Central memory CD8-positive, alpha-beta T cell (primary cell): ENCODE data around the gene FGF14.
"Not testable (repeated sequence)": the region's sequence is repeated elsewhere in the genome, so short reads cannot be mapped to it uniquely, and the experiment has no call there.

Experiments
- ATAC-seq: fragments of 150-1000 bp; cut with Tn5 transposase; replicated peaks from 2 replicates; pipeline ENCODE4 v1.10.0; 2022; ENCODE audit warnings: mild to moderate bottlenecking, moderate FRiP score, moderate number of reproducible peaks; ENCODE audit not compliant: poor library complexity, severe bottlenecking; ENCODE audit errors: extremely low read depth
- DNase-seq, 2 donors: peaks; one replicate each; pipeline ENCODE4 v3.0.0; 2021; ENCODE audit warnings: low spot score in 2 of 2
- H3K27ac Mint-ChIP-seq: one replicate; pipeline ENCODE4 v1.8.0; 2022; ENCODE audit warnings: low read depth, mild to moderate bottlenecking, moderate library complexity, mixed read lengths
- H3K27me3 Mint-ChIP-seq: one replicate; pipeline ENCODE4 v1.8.0; 2022; ENCODE audit warnings: mixed read lengths
- H3K36me3 Mint-ChIP-seq: one replicate; pipeline ENCODE4 v1.8.0; 2022; ENCODE audit warnings: mild to moderate bottlenecking, moderate library complexity, mixed read lengths; ENCODE audit not compliant: insufficient read depth
- H3K4me1 Mint-ChIP-seq: one replicate; pipeline ENCODE4 v1.8.0; 2022; ENCODE audit warnings: mixed read lengths
- H3K4me3 Mint-ChIP-seq: one replicate; pipeline ENCODE4 v1.8.0; 2022; ENCODE audit warnings: mild to moderate bottlenecking, moderate library complexity, mixed read lengths
- H3K9me3 Mint-ChIP-seq: one replicate; pipeline ENCODE4 v1.8.0; 2022; ENCODE audit warnings: mixed read lengths

The FGF14 gene

GRCh38 chr13:102020611-102021216, 381.1 kb downstream of the FGF14 start:
- H3K27me3 Mint-ChIP-seq = no peaks in the 10 kb centered on the region
- no peak overlapping the region for H3K27ac Mint-ChIP-seq
- no peaks in the 10 kb centered on the region for H3K36me3 Mint-ChIP-seq
- no peak overlapping the region for H3K4me3 Mint-ChIP-seq
- H3K4me1 Mint-ChIP-seq = no peaks in the 10 kb centered on the region
- DNase-seq = no peak
- no peak for ATAC-seq
- peaks cover 22% of the 10 kb centered on the region for H3K9me3 Mint-ChIP-seq

- H3K9me3 Mint-ChIP-seq = peaks cover 22% of the 10 kb centered on the region
- no peak overlapping the region for H3K4me3 Mint-ChIP-seq
- H3K4me1 Mint-ChIP-seq = no peaks in the 10 kb centered on the region
- H3K27ac Mint-ChIP-seq = no peak overlapping the region
- no peak for ATAC-seq
- H3K36me3 Mint-ChIP-seq = no peaks in the 10 kb centered on the region
- H3K27me3 Mint-ChIP-seq = no peaks in the 10 kb centered on the region
- no peak for DNase-seq
Measured at GRCh38 chr13:102018716-102019115, 383.1 kb downstream of the FGF14 start.

DNA sequence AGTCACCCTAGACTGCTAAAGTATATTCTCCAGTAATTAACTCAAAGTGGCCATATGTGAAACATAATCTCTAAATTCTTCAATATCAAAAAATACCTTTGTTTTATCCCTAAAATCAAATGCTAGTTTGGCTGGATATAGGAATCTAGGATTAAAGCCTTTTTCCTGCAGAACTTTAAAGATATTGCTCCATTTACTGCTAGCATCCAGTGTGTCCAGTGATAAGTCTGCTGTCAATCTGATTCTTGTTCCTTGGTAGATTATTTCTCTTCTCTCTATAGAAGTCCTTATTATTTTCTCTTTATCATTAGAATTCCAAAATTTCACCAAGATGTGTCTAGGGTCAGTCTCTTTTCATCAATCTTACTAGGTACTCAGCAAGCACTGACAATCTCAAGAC, 384.6 kb downstream of the FGF14 start:
- Mint-ChIP-seq H3K27ac (no peak overlapping the region), H3K27me3 (no peaks in the 10 kb centered on the region), H3K4me1 (no peaks in the 10 kb centered on the region), H3K4me3 (no peak overlapping the region), H3K36me3 (no peaks in the 10 kb centered on the region), H3K9me3 (peaks cover 27% of the 10 kb centered on the region)
- no peak for DNase-seq
- ATAC-seq = no peak

DNA sequence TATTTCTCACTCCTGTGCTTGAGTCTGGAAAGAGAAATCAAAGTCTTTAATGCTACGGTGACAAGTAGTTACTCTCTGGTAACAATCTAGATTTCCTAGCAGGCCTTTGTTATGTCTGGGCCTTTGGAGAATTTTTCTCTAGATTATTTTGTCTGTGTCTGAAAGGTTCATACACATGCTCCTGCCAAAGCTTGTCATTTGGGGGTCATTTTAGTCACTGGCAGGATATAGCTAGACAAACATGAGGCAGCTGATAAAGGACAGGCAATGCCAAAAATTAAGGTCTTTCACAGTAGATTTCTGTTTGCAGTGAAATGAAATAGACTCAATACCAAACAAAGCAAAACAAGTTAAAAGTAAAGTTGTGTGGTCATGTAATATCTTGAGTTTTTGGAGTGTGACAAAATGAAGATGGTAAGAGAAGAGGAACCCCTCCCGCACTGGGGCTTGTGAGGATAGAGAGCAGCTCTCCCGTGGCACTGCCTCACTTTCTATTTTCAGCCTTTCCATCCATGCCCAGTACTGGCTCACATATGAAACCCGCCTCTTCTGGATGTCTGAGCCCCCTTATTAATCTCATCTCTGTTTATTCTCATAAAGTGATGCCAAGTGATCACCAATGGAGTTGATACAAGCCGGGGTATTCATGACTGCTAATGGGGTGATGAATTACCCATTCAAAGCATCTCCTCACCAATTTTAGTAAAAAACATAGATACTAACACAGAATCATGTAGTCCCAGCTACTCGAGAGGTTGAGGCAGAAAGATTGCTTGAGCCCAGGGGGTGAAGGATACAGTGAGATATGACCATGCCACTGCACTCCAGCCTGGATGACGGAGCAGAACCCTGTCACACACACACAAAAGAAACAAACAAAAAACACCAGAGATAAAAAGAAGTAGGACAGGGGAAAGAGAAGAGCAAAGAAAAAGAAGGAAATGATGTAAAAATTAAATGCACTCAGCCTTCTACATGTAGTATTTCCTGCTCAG, 389.3 kb downstream of the FGF14 start:
- Mint-ChIP-seq H3K4me1 (no peaks in the 10 kb centered on the region), H3K27me3 (no peaks in the 10 kb centered on the region), H3K36me3 (no peaks in the 10 kb centered on the region), H3K9me3 (peaks cover 6% of the 10 kb centered on the region), H3K27ac (no peak overlapping the region), H3K4me3 (no peak overlapping the region)
- ATAC-seq = no peak
- DNase-seq = no peak

- H3K36me3 Mint-ChIP-seq, H3K27ac Mint-ChIP-seq, H3K4me1 Mint-ChIP-seq, H3K4me3 Mint-ChIP-seq, DNase-seq, H3K27me3 Mint-ChIP-seq, ATAC-seq: not testable (repeated sequence)
- peaks cover 10% of the 10 kb centered on the region for H3K9me3 Mint-ChIP-seq
Measured at GRCh38 chr13:102011455-102011854, 390.4 kb downstream of the FGF14 start.

- no peaks in the 10 kb centered on the region for H3K4me1 Mint-ChIP-seq
- no peak overlapping the region for H3K27ac Mint-ChIP-seq
- H3K36me3 Mint-ChIP-seq = no peaks in the 10 kb centered on the region
- DNase-seq = no peak
- no peaks in the 10 kb centered on the region for H3K27me3 Mint-ChIP-seq
- ATAC-seq = no peak
- no peak overlapping the region for H3K4me3 Mint-ChIP-seq
- peaks cover 10% of the 10 kb centered on the region for H3K9me3 Mint-ChIP-seq
Measured at GRCh38 chr13:102003848-102004570, 397.8 kb downstream of the FGF14 start.

GRCh38 chr13:102002287-102002686, 399.6 kb downstream of the FGF14 start:
- Mint-ChIP-seq H3K27ac (no peak overlapping the region), H3K4me1 (no peaks in the 10 kb centered on the region), H3K9me3 (peaks cover 9% of the 10 kb centered on the region), H3K4me3 (no peak overlapping the region), H3K36me3 (no peaks in the 10 kb centered on the region), H3K27me3 (no peaks in the 10 kb centered on the region)
- ATAC-seq (no peak), DNase-seq (no peak)

DNA sequence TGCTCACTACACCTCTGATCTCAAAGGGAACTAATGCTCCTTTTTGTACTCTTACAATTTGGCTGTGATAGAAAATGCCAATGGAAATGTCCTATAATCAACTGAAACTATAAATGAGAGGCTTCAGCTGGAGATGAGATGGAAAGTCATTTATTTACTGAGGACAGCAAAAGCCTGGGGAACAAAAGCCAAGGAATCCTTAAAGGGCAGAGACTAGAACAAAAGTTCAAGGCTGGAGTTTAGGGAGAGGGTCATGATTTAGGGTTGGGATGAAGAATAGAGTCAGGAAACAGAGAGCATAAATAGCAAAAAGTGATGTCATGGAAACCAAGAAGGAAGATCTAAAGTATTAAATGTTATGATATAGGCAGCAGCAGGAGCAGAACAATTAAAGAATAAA, 401.1 kb downstream of the FGF14 start:
- Mint-ChIP-seq H3K27me3 (no peaks in the 10 kb centered on the region), H3K9me3 (peaks cover 5% of the 10 kb centered on the region), H3K4me1 (no peaks in the 10 kb centered on the region), H3K36me3 (no peaks in the 10 kb centered on the region), H3K4me3 (no peak overlapping the region), H3K27ac (no peak overlapping the region)
- ATAC-seq (no peak), DNase-seq (no peak)

- no peak overlapping the region for H3K4me3 Mint-ChIP-seq
- no peaks in the 10 kb centered on the region for H3K27me3 Mint-ChIP-seq
- DNase-seq (no peak), ATAC-seq (no peak)
- H3K4me1 Mint-ChIP-seq = no peaks in the 10 kb centered on the region
- no peaks in the 10 kb centered on the region for H3K36me3 Mint-ChIP-seq
- no peak overlapping the region for H3K27ac Mint-ChIP-seq
- peaks cover 5% of the 10 kb centered on the region for H3K9me3 Mint-ChIP-seq
Measured at GRCh38 chr13:101998129-101998528, 403.7 kb downstream of the FGF14 start.

GRCh38 chr13:101996954-101997353, 404.9 kb downstream of the FGF14 start:
- no peak for ATAC-seq
- DNase-seq = no peak
- H3K27ac Mint-ChIP-seq = no peak overlapping the region
- H3K27me3 Mint-ChIP-seq = no peaks in the 10 kb centered on the region
- no peak overlapping the region for H3K4me3 Mint-ChIP-seq
- H3K36me3 Mint-ChIP-seq = no peaks in the 10 kb centered on the region
- H3K4me1 Mint-ChIP-seq = no peaks in the 10 kb centered on the region
- H3K9me3 Mint-ChIP-seq = peaks cover 5% of the 10 kb centered on the region

DNA sequence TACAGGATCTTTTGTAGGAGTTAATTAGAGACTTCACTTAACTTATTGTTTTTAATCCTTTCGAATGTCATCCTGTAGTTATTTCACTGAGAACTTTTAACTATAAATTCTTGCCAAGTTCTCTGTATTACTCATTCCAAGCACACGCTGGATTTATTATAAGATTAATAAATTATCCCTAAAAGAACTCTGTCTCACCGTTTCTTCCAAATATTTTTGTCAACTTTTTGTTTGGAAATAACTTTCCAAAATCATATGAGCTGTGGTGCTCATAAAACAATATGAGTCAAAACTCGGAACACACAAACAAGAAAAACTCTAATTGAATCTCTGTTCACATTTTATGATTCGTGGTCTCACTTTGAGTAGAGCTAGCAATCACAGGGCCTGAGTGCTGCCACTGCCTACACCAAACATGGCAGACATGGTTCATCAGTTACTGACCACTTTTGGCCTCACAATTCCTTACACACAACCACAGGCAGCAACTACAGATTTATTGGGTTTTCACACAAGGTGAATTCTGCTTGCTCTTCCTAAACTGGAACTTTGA, 412.0 kb downstream of the FGF14 start:
- Mint-ChIP-seq H3K4me1 (no peaks in the 10 kb centered on the region), H3K27me3 (peaks cover 18% of the 10 kb centered on the region), H3K9me3 (peaks cover 7% of the 10 kb centered on the region), H3K4me3 (no peak overlapping the region), H3K36me3 (no peaks in the 10 kb centered on the region), H3K27ac (no peak overlapping the region)
- DNase-seq = no peak
- no peak for ATAC-seq

- Mint-ChIP-seq H3K27ac (no peak overlapping the region), H3K9me3 (peaks cover 7% of the 10 kb centered on the region), H3K36me3 (no peaks in the 10 kb centered on the region), H3K4me3 (no peak overlapping the region), H3K4me1 (no peaks in the 10 kb centered on the region), H3K27me3 (peaks cover 18% of the 10 kb centered on the region)
- no peak for ATAC-seq
- DNase-seq = no peak
Measured at GRCh38 chr13:101988140-101988539, 413.7 kb downstream of the FGF14 start.
